HEK293 (cell line): Measurements from ENCODE around the gene SOWAHA.

ENCODE experiments used
- CTCF ChIA-PET: fragments of 350-600 bp; formaldehyde crosslinking; extraction: SDS; loops from one replicate; lab custom pipeline; 2021; ENCODE audit warnings: antibody characterized with exemption; lab: Yijun Ruan, JAX
- POLR2A ChIA-PET: fragments of 300-600 bp; formaldehyde crosslinking; extraction: SDS; loops from one replicate; lab custom pipeline; 2020; ENCODE audit warnings: antibody characterized with exemption, inconsistent platforms; lab: Yijun Ruan, JAX
- H3K27ac ChIP-seq: fragments of 200-500 bp; sonication (Bioruptor generic); 2 replicates; pipeline ENCODE4 v1.5.1; 2014; ENCODE audit warnings: low read depth, low read length, control low read depth, inconsistent platforms; ENCODE audit errors: extremely low read depth
- H3K36me3 ChIP-seq, 2 experiments: fragments of 200-500 bp in 1 of 2; sonication (Bioruptor generic) in 1 of 2; 1 replicate in 1 of 2; 2 replicates in 1 of 2; pipeline ENCODE4 v1.5.1; 2014 to 2017; ENCODE audit warnings: inconsistent platforms in 2 of 2, low read length in 2 of 2; ENCODE audit not compliant: control insufficient read depth in 2 of 2, insufficient read depth in 1 of 2
- H3K4me1 ChIP-seq: fragments of 200-500 bp; sonication (Bioruptor generic); 2 replicates; pipeline ENCODE4 v1.5.1; 2014; ENCODE audit warnings: mild to moderate bottlenecking, low read length, inconsistent platforms; ENCODE audit not compliant: control insufficient read depth, insufficient read depth
- H3K4me3 ChIP-seq: 2 replicates; pipeline ENCODE4 v1.5.1; 2011; ENCODE audit warnings: low read depth, mild to moderate bottlenecking, control low read depth, low read length, moderate library complexity
- H3K9me3 ChIP-seq: fragments of 200-500 bp; sonication (Bioruptor generic); 2 replicates; pipeline ENCODE4 v1.5.1; 2014; ENCODE audit warnings: low read depth, low read length, inconsistent platforms; ENCODE audit not compliant: control insufficient read depth, insufficient read depth
- GLIS1 ChIP-seq: fragments of 450-650 bp; formaldehyde crosslinking; IDR thresholded peaks from 2 replicates; pipeline ENCODE4 v1.5.1; 2016; ENCODE audit warnings: missing biosample characterization, missing genetic modification characterization
- PRDM1 ChIP-seq: fragments of 450-650 bp; formaldehyde crosslinking; IDR thresholded peaks from 2 replicates; pipeline ENCODE4; 2016; ENCODE audit warnings: missing biosample characterization, missing genetic modification characterization
- SP7 ChIP-seq: fragments of 450-650 bp; formaldehyde crosslinking; IDR thresholded peaks from 2 replicates; pipeline ENCODE4 v1.5.1; 2016; ENCODE audit warnings: missing biosample characterization, missing genetic modification characterization
- ZNF155 ChIP-seq: fragments of 450-650 bp; formaldehyde crosslinking; IDR thresholded peaks from 2 replicates; pipeline ENCODE4 v1.5.1; 2016; ENCODE audit warnings: missing biosample characterization, missing genetic modification characterization
- ZNF16 ChIP-seq: fragments of 450-650 bp; formaldehyde crosslinking; IDR thresholded peaks from 2 replicates; pipeline ENCODE4 v1.5.1; 2016; ENCODE audit warnings: low read depth, missing biosample characterization, missing genetic modification characterization
- ZNF169 ChIP-seq: fragments of 450-650 bp; formaldehyde crosslinking; IDR thresholded peaks from 2 replicates; pipeline ENCODE4 v1.5.1; 2016; ENCODE audit warnings: missing biosample characterization, missing genetic modification characterization
- ZNF302 ChIP-seq: fragments of 450-650 bp; formaldehyde crosslinking; IDR thresholded peaks from 2 replicates; pipeline ENCODE4 v1.5.1; 2016; ENCODE audit warnings: missing biosample characterization, missing genetic modification characterization, low read depth
- ZNF510 ChIP-seq: fragments of 450-650 bp; formaldehyde crosslinking; IDR thresholded peaks from 2 replicates; pipeline ENCODE4 v1.5.1; 2018; ENCODE audit warnings: mild to moderate bottlenecking, missing genetic modification characterization, missing biosample characterization; ENCODE audit not compliant: insufficient replicate concordance
- ZNF548 ChIP-seq: fragments of 450-650 bp; formaldehyde crosslinking; IDR thresholded peaks from 2 replicates; pipeline ENCODE4 v1.5.1; 2016; ENCODE audit warnings: missing biosample characterization, missing genetic modification characterization
- ZNF777 ChIP-seq: fragments of 450-650 bp; formaldehyde crosslinking; IDR thresholded peaks from 2 replicates; pipeline ENCODE4 v1.5.1; 2017; ENCODE audit warnings: missing biosample characterization, missing genetic modification characterization, borderline replicate concordance
- ZXDB ChIP-seq: fragments of 450-650 bp; formaldehyde crosslinking; IDR thresholded peaks from 2 replicates; pipeline ENCODE4 v1.5.1; 2016; ENCODE audit warnings: missing biosample characterization, missing genetic modification characterization
- TF ChIP-seq, protein P1 (sequence below): fragments of 450-650 bp; formaldehyde crosslinking; IDR thresholded peaks from 2 replicates; pipeline ENCODE4; 2016; ENCODE audit warnings: missing biosample characterization, missing genetic modification characterization
- TF ChIP-seq, protein P2 (sequence below): fragments of 450-650 bp; formaldehyde crosslinking; IDR thresholded peaks from 2 replicates; pipeline ENCODE4 v1.5.1; 2016; ENCODE audit warnings: missing biosample characterization, missing genetic modification characterization
- TF ChIP-seq, protein P3 (sequence below): fragments of 450-650 bp; formaldehyde crosslinking; IDR thresholded peaks from 2 replicates; pipeline ENCODE4 v1.5.1; 2017; ENCODE audit warnings: missing biosample characterization, missing genetic modification characterization
- TF ChIP-seq, protein P4 (sequence below): fragments of 450-650 bp; formaldehyde crosslinking; IDR thresholded peaks from 2 replicates; pipeline ENCODE4 v1.5.1; 2016; ENCODE audit warnings: missing biosample characterization, missing genetic modification characterization
- TF ChIP-seq, protein P5 (sequence below): fragments of 450-650 bp; formaldehyde crosslinking; IDR thresholded peaks from 2 replicates; pipeline ENCODE4 v1.5.1; 2016; ENCODE audit warnings: missing biosample characterization, missing genetic modification characterization
- TF ChIP-seq, protein P6 (sequence below): fragments of 450-650 bp; formaldehyde crosslinking; IDR thresholded peaks from 2 replicates; pipeline ENCODE4 v1.5.1; 2016; ENCODE audit warnings: missing biosample characterization, missing genetic modification characterization, borderline replicate concordance

Gene SOWAHA

DNA sequence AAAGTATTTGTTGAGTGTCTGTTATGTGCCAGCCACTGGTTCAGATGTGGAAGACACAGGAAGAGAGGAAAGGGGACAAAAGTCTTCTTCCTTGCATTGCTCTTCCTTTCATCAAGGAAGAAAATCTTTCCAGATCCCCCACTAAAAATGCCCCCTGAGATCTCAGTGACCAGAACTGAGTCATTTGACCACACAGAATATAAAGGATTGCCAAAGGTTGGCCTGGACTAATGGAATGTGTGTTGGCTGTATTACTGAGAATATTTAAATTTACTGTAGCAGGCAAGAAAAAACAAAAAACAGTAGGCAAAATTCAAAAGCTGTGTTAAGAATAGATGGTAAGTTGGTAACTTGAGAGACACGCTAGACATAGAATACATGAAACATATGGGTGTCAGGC lies 26.0 kb upstream of the SOWAHA start:
- ChIA-PET CTCF (interaction anchor here (0.6 kb wide), 1 partner anchor 225 kb away, joined by 4 read pairs; no protein-coding TSS in a partner anchor), POLR2A (interaction anchor here (0.8 kb wide), 1 partner anchor 11 kb away, joined by 3 read pairs; no protein-coding TSS in a partner anchor)
- Histone ChIP-seq H3K36me3 (no peaks in the 10 kb centered on the region), H3K27ac (no peak overlapping the region), H3K4me3 (no peak overlapping the region), H3K9me3 (no peaks in the 10 kb centered on the region), H3K4me1 (no peaks in the 10 kb centered on the region)
- TF ChIP-seq SP7: no peak
- TF ChIP-seq, protein P1, sequence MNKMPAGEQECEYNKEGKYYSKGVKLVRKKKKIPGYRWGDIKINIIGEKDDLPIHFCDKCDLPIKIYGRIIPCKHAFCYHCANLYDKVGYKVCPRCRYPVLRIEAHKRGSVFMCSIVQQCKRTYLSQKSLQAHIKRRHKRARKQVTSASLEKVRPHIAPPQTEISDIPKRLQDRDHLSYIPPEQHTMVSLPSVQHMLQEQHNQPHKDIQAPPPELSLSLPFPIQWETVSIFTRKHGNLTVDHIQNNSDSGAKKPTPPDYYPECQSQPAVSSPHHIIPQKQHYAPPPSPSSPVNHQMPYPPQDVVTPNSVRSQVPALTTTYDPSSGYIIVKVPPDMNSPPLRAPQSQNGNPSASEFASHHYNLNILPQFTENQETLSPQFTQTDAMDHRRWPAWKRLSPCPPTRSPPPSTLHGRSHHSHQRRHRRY (tag by site-specific recombination): no peak
- no peak for TF ChIP-seq ZXDB (tag by site-specific recombination)
- no peak for TF ChIP-seq GLIS1 (tag by site-specific recombination)
- TF ChIP-seq ZNF16: no peak
- TF ChIP-seq, protein P2, sequence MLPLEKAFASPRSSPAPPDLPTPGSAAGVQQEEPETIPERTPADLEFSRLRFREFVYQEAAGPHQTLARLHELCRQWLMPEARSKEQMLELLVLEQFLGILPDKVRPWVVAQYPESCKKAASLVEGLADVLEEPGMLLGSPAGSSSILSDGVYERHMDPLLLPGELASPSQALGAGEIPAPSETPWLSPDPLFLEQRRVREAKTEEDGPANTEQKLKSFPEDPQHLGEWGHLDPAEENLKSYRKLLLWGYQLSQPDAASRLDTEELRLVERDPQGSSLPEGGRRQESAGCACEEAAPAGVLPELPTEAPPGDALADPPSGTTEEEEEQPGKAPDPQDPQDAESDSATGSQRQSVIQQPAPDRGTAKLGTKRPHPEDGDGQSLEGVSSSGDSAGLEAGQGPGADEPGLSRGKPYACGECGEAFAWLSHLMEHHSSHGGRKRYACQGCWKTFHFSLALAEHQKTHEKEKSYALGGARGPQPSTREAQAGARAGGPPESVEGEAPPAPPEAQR: no peak
- TF ChIP-seq PRDM1 (tag by site-specific recombination): no peak
- TF ChIP-seq, protein P3, sequence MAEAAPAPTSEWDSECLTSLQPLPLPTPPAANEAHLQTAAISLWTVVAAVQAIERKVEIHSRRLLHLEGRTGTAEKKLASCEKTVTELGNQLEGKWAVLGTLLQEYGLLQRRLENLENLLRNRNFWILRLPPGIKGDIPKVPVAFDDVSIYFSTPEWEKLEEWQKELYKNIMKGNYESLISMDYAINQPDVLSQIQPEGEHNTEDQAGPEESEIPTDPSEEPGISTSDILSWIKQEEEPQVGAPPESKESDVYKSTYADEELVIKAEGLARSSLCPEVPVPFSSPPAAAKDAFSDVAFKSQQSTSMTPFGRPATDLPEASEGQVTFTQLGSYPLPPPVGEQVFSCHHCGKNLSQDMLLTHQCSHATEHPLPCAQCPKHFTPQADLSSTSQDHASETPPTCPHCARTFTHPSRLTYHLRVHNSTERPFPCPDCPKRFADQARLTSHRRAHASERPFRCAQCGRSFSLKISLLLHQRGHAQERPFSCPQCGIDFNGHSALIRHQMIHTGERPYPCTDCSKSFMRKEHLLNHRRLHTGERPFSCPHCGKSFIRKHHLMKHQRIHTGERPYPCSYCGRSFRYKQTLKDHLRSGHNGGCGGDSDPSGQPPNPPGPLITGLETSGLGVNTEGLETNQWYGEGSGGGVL (tag by site-specific recombination): no peak
- TF ChIP-seq ZNF510 (tag by site-specific recombination): no peak
- no peak for TF ChIP-seq ZNF169 (tag by site-specific recombination)
- TF ChIP-seq, protein P4, sequence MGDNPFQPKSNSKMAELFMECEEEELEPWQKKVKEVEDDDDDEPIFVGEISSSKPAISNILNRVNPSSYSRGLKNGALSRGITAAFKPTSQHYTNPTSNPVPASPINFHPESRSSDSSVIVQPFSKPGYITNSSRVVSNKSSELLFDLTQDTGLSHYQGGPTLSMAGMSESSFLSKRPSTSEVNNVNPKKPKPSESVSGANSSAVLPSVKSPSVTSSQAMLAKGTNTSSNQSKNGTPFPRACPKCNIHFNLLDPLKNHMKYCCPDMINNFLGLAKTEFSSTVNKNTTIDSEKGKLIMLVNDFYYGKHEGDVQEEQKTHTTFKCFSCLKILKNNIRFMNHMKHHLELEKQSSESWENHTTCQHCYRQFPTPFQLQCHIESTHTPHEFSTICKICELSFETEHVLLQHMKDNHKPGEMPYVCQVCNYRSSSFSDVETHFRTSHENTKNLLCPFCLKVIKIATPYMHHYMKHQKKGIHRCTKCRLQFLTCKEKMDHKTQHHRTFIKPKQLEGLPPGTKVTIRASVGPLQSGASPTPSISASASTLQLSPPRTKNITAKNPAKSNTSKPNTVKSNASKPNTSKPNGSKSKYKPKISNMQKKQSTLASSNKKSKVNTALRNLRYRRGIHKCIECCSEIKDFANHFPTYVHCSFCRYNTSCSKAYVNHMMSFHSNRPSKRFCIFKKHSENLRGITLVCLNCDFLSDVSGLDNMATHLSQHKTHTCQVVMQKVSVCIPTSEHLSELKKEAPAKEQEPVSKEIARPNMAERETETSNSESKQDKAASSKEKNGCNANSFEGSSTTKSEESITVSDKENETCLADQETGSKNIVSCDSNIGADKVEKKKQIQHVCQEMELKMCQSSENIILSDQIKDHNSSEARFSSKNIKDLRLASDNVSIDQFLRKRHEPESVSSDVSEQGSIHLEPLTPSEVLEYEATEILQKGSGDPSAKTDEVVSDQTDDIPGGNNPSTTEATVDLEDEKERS (tag by site-specific recombination): no peak
- TF ChIP-seq ZNF548: no peak
- TF ChIP-seq, protein P5, sequence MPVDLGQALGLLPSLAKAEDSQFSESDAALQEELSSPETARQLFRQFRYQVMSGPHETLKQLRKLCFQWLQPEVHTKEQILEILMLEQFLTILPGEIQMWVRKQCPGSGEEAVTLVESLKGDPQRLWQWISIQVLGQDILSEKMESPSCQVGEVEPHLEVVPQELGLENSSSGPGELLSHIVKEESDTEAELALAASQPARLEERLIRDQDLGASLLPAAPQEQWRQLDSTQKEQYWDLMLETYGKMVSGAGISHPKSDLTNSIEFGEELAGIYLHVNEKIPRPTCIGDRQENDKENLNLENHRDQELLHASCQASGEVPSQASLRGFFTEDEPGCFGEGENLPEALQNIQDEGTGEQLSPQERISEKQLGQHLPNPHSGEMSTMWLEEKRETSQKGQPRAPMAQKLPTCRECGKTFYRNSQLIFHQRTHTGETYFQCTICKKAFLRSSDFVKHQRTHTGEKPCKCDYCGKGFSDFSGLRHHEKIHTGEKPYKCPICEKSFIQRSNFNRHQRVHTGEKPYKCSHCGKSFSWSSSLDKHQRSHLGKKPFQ: no peak
- no peak for TF ChIP-seq ZNF155
- TF ChIP-seq, protein P6, sequence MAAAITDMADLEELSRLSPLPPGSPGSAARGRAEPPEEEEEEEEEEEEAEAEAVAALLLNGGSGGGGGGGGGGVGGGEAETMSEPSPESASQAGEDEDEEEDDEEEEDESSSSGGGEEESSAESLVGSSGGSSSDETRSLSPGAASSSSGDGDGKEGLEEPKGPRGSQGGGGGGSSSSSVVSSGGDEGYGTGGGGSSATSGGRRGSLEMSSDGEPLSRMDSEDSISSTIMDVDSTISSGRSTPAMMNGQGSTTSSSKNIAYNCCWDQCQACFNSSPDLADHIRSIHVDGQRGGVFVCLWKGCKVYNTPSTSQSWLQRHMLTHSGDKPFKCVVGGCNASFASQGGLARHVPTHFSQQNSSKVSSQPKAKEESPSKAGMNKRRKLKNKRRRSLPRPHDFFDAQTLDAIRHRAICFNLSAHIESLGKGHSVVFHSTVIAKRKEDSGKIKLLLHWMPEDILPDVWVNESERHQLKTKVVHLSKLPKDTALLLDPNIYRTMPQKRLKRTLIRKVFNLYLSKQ (tag by site-specific recombination): no peak
- no peak for TF ChIP-seq ZNF777 (tag by site-specific recombination)
- no peak for TF ChIP-seq ZNF302 (tag by site-specific recombination)
